OCI-LY7 (cell line): ENCODE data around the gene MAOA. TPM values are rescaled to one million over a fixed set of nuclear protein-coding genes. Genes with fewer than 3 reads are reported as not detected.

Source experiments
- Bru-seq: library from RNA; stranded (reverse); fragments of 400-500 nt; gene quantifications from one replicate; lab custom pipeline; 2021; lab: Mats Ljungman, UMichigan
- BruChase-seq, 2 experiments: library from RNA; stranded (reverse); fragments of 400-500 nt; gene quantifications; one replicate each; lab custom pipeline; 2021; lab: Mats Ljungman, UMichigan
- BruUV-seq: library from RNA; stranded (reverse); fragments of 400-500 nt; replicated peaks from 2 replicates; lab custom pipeline; 2021; lab: Mats Ljungman, UMichigan
- CTCF ChIA-PET: fragments of 300-600 bp; sonication (Branson Sonifier 250); formaldehyde crosslinking; loops from one replicate; lab custom pipeline; 2022; ENCODE audit warnings: antibody characterized with exemption; ENCODE audit not compliant: unreplicated experiment; lab: Charles Lee
- POLR2A ChIA-PET: fragments of 300-600 bp; sonication (Branson Sonifier 250); formaldehyde crosslinking; loops from one replicate; lab custom pipeline; 2022; ENCODE audit warnings: antibody characterized with exemption; lab: Charles Lee
- DNase-seq: peaks from one replicate; pipeline ENCODE4 v3.0.0-alpha.2; 2015; ENCODE audit warnings: low spot score
- H2AFZ ChIP-seq: fragments of 200-600 bp; sonication (generic), shearing (Covaris generic); 2 replicates; pipeline ENCODE4 v1.6.1; 2014; ENCODE audit warnings: mild to moderate bottlenecking, antibody characterized with exemption, low read length, moderate library complexity
- H3K27ac ChIP-seq: fragments of 200-600 bp; sonication (generic); 2 replicates; pipeline ENCODE4 v1.5.1; 2014; ENCODE audit warnings: mixed run types, low read depth, mild to moderate bottlenecking, moderate library complexity, low read length, inconsistent platforms; ENCODE audit not compliant: poor library complexity, severe bottlenecking
- H3K36me3 ChIP-seq: fragments of 200-600 bp; sonication (generic); 2 replicates; pipeline ENCODE4 v1.6.1; 2014; ENCODE audit warnings: mild to moderate bottlenecking, antibody characterized with exemption, low read length, moderate library complexity, mixed read lengths; ENCODE audit not compliant: insufficient read depth
- H3K4me1 ChIP-seq: fragments of 200-600 bp; sonication (generic); 2 replicates; pipeline ENCODE4 v1.5.1; 2014; ENCODE audit warnings: mild to moderate bottlenecking, low read length; ENCODE audit not compliant: insufficient read depth, poor library complexity, severe bottlenecking
- H3K4me2 ChIP-seq: fragments of 200-600 bp; sonication (generic); 2 replicates; pipeline ENCODE4 v1.6.1; 2014; ENCODE audit warnings: mild to moderate bottlenecking, low read length
- H3K4me3 ChIP-seq: fragments of 200-600 bp; sonication (generic); 2 replicates; pipeline ENCODE4 v1.5.1; 2014; ENCODE audit warnings: mild to moderate bottlenecking, low read depth, low read length; ENCODE audit not compliant: poor library complexity, severe bottlenecking
- H3K79me2 ChIP-seq: fragments of 200-600 bp; sonication (generic); 2 replicates; pipeline ENCODE4 v1.6.1; 2016; ENCODE audit warnings: low read depth, mild to moderate bottlenecking, low read length, moderate library complexity, mixed read lengths; ENCODE audit not compliant: insufficient read depth
- H3K9me2 ChIP-seq: fragments of 200-600 bp; sonication (generic); 2 replicates; pipeline ENCODE4 v1.6.1; 2016; ENCODE audit warnings: mild to moderate bottlenecking, low read length, mixed read lengths; ENCODE audit not compliant: insufficient read depth
- H3K9me3 ChIP-seq: fragments of 200-600 bp; sonication (generic); 2 replicates; pipeline ENCODE4 v1.6.1; 2014; ENCODE audit warnings: mild to moderate bottlenecking, mixed run types, low read length, mixed read lengths
- H4K20me1 ChIP-seq: fragments of 200-600 bp; sonication (generic); 2 replicates; pipeline ENCODE4 v1.6.1; 2014; ENCODE audit warnings: mild to moderate bottlenecking, antibody characterized with exemption, low read length, moderate library complexity, mixed read lengths; ENCODE audit not compliant: insufficient read depth
- CTCF ChIP-seq: fragments of 200-600 bp; sonication (generic); conservative IDR thresholded peaks from 2 replicates; pipeline ENCODE4 v1.5.1; 2014; ENCODE audit warnings: mild to moderate bottlenecking, antibody characterized with exemption, low read length, moderate library complexity, mixed read lengths
- EZH2phosphoT487 ChIP-seq: fragments of 200-600 bp; sonication (generic); IDR thresholded peaks from 2 replicates; pipeline ENCODE4 v1.6.1; 2018; ENCODE audit warnings: low read depth, borderline replicate concordance, mild to moderate bottlenecking, mixed run types, antibody characterized with exemption, low read length, moderate library complexity, mixed read lengths
- intact Hi-C: fragments of 100-400 bp; cut with micrococcal nuclease; formaldehyde crosslinking; loops from one replicate; pipeline ENCODE4 v1.10.0; 2022; ENCODE audit not compliant: unreplicated experiment
- long read RNA-seq: library from polyadenylated mRNA; stranded (forward); transcript quantifications from one replicate; pipeline ENCODE4 v2.0.0, GENCODE V29; 2022
- total RNA-seq, 2 experiments: library from RNA; depleted of rRNA in 1 of 2; stranded (reverse); fragments of >200 nt in 1 of 2; shearing (Covaris generic) in 1 of 2; gene quantifications; 2 replicates each; pipeline ENCODE4 v1.2.3, GENCODE V29; 2014 to 2022

The MAOA gene
- total RNA-seq (2014; rRNA removed; shearing (Covaris generic)) = not detected in 2 replicates
- total RNA-seq (2022) = 0.09 TPM in 1 of 2 replicates, not detected in the other
- Bru-seq, nascent RNA = percentile 8 among the genes with signal in this experiment
- BruChase-seq, experiment 1, labeled RNA remaining after a 6-hour chase = percentile 2 among the genes with signal in this experiment
- percentile 4 among the genes with signal in this experiment for BruChase-seq, experiment 2, labeled RNA remaining after a 2-hour chase
- long read RNA-seq = 0 reads

GRCh38 chrX:43656005-43656494 lies at the start of gene MAOA:
TSS of gene MAOA (plus strand) at chrX:43656299. CDS start at chrX:43656342, 43 bp downstream.
- Histone ChIP-seq H4K20me1 (no peaks in the 10 kb centered on the region), H3K36me3 (no peaks in the 10 kb centered on the region), H3K79me2 (no peaks in the 10 kb centered on the region), H3K9me3 (no peaks in the 10 kb centered on the region), H3K9me2 (no peaks in the 10 kb centered on the region), H3K4me1 (peaks cover 3% of the 10 kb centered on the region), H2AFZ (no peak within 1 kb of the TSS), H3K27ac (no peak within 1 kb of the TSS), H3K4me2 (peak within 1 kb of the TSS; percentile 60), H3K4me3 (peak within 1 kb of the TSS; percentile 63)
- ChIA-PET POLR2A (no interaction called here), CTCF (no interaction called here)
- no peak for DNase-seq
- BruUV-seq = no TSS peak
- intact Hi-C loops = no loop called here
- TF ChIP-seq EZH2phosphoT487 (no peak), CTCF (no peak)

- intact Hi-C loops = no loop called here
- TF ChIP-seq CTCF = no peak
- no peak for TF ChIP-seq EZH2phosphoT487
- H3K27ac ChIP-seq = no peak overlapping the region
Observed at GRCh38 chrX:43612400-43612799, 43.7 kb upstream of the MAOA start.

DNA sequence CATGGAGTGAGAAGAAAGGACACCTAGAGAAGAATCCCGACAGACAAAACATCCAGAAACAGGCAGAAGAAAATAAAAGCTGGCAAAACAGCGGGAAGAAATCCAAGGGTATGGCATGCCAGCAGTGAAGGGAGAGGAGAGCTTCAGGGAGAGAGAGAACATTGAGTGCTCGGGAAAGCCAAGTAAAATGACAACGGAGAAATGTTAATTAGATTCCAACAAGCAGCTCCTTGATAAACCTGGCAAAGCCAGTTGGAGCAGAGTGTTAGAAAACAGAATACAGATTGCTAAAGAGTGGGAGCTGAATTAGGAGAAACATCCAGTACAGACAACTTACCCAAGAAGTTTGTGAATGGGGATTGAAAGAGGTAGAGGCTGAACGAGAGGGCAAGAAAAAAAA lies 40.4 kb upstream of the MAOA start:
- POLR2A ChIA-PET = no interaction called here
- Histone ChIP-seq H3K4me2 (no peak overlapping the region), H4K20me1 (no peaks in the 10 kb centered on the region), H3K27ac (no peak overlapping the region), H3K4me3 (no peak overlapping the region), H3K79me2 (no peaks in the 10 kb centered on the region), H3K9me2 (no peaks in the 10 kb centered on the region), H3K9me3 (no peaks in the 10 kb centered on the region), H3K36me3 (no peaks in the 10 kb centered on the region), H3K4me1 (no peaks in the 10 kb centered on the region), H2AFZ (no peak overlapping the region)
- no TSS peak for BruUV-seq
- TF ChIP-seq EZH2phosphoT487 = no peak
- no peak for TF ChIP-seq CTCF
- no peak for DNase-seq
- intact Hi-C loops = no loop called here
- CTCF ChIA-PET = no interaction called here

More at GRCh38 chrX:43612400-43612799, 43.7 kb upstream of the MAOA start:
- H3K79me2 ChIP-seq = no peaks in the 10 kb centered on the region
- no peaks in the 10 kb centered on the region for H4K20me1 ChIP-seq
- POLR2A ChIA-PET = no interaction called here
- H3K4me2 ChIP-seq = no peak overlapping the region
- no peaks in the 10 kb centered on the region for H3K4me1 ChIP-seq
- H3K36me3 ChIP-seq = no peaks in the 10 kb centered on the region
- no peak overlapping the region for H2AFZ ChIP-seq
- CTCF ChIA-PET = no interaction called here
- BruUV-seq = no TSS peak
- H3K9me3 ChIP-seq = no peaks in the 10 kb centered on the region
- H3K9me2 ChIP-seq = no peaks in the 10 kb centered on the region
- DNase-seq = no peak
- H3K4me3 ChIP-seq = no peak overlapping the region
